Natural killer cell (primary cell): ENCODE measurements around the gene FRY. TPM values are rescaled to one million over a fixed set of nuclear protein-coding genes. Genes with fewer than 3 reads are reported as not detected.

Experiments
- ATAC-seq, 3 donors: fragments of 150-1000 bp in 2 of 3; fragments of 200-7000 bp in 1 of 3; cut with Tn5 transposase; 1 replicate in 1 of 3; 2 replicates in 2 of 3; pipeline ENCODE4 v1.10.0; 2021; ENCODE audit warnings: mild to moderate bottlenecking in 2 of 3, moderate library complexity in 2 of 3
- DNase-seq, 2 donors: peaks; one replicate each; pipeline versions ENCODE4 v3.0.0 to v3.0.0-alpha.2; 2013 to 2021; ENCODE audit warnings: mixed read lengths in 1 of 2
- H3K27ac ChIP-seq: one replicate; pipeline ENCODE4 v1.5.1; 2013; ENCODE audit warnings: mild to moderate bottlenecking, low read length
- H3K27me3 ChIP-seq: one replicate; pipeline ENCODE4 v1.6.1; 2013; ENCODE audit warnings: low read length; ENCODE audit not compliant: control insufficient read depth, insufficient read depth
- H3K36me3 ChIP-seq: one replicate; pipeline ENCODE4 v1.6.1; 2013; ENCODE audit warnings: low read length; ENCODE audit not compliant: control insufficient read depth, insufficient read depth
- H3K4me1 ChIP-seq: one replicate; pipeline ENCODE4 v1.6.1; 2013; ENCODE audit warnings: low read length; ENCODE audit not compliant: control insufficient read depth, insufficient read depth
- H3K4me3 ChIP-seq: one replicate; pipeline ENCODE4 v1.5.1; 2013; ENCODE audit warnings: low read length
- H3K9me3 ChIP-seq: one replicate; pipeline ENCODE4 v1.6.1; 2013; ENCODE audit warnings: low read length; ENCODE audit not compliant: control insufficient read depth, insufficient read depth
- H3K27ac Mint-ChIP-seq, 2 donors: one replicate each; pipeline ENCODE4 v1.8.0; 2022; ENCODE audit warnings: mild to moderate bottlenecking in 2 of 2, mixed read lengths in 2 of 2, moderate library complexity in 1 of 2
- H3K27me3 Mint-ChIP-seq, 2 donors: one replicate each; pipeline ENCODE4 v1.8.0; 2022; ENCODE audit warnings: low read depth in 2 of 2, mixed read lengths in 2 of 2
- H3K36me3 Mint-ChIP-seq: one replicate; pipeline ENCODE4 v1.8.0; 2022; ENCODE audit warnings: mixed read lengths
- H3K4me1 Mint-ChIP-seq, 2 donors: one replicate each; pipeline ENCODE4 v1.8.0; 2022; ENCODE audit warnings: mixed read lengths in 2 of 2
- H3K4me3 Mint-ChIP-seq: one replicate; pipeline ENCODE4 v1.8.0; 2022; ENCODE audit warnings: mild to moderate bottlenecking, moderate library complexity, mixed read lengths
- H3K9me3 Mint-ChIP-seq, 2 donors: one replicate each; pipeline ENCODE4 v1.8.0; 2022; ENCODE audit warnings: mixed read lengths in 2 of 2
- WGBS: methylation state at CpG from one replicate; pipeline ENCODE4 v1.1.7; 2013; ENCODE audit warnings: missing lambda C conversion rate; ENCODE audit not compliant: insufficient coverage; 5-methylcytosine and 5-hydroxymethylcytosine counted together
- intact Hi-C: fragments of 100-400 bp; cut with micrococcal nuclease; formaldehyde crosslinking; loops from one replicate; pipeline ENCODE4 v1.14.2; 2022
- total RNA-seq, 4 donors: library from RNA; stranded (reverse); fragments of 120-200 nt in 1 of 4; gene quantifications; one replicate each; pipeline versions ENCODE4 v1.2.3 to v1.2.4, GENCODE V29; 2013 to 2022
- TF ChIP-seq, protein P1 (sequence below): fragments of 200-600 bp; IDR thresholded peaks from one replicate; pipeline ENCODE4 v1.8.0; 2022; ENCODE audit warnings: antibody characterized with exemption

FRY gene
- total RNA-seq, 3 donors from 2014 or later (not counting 1 experiment from before 2014, with no cell fraction given): 25.1 to 52.1 (median 27.4) TPM

DNA sequence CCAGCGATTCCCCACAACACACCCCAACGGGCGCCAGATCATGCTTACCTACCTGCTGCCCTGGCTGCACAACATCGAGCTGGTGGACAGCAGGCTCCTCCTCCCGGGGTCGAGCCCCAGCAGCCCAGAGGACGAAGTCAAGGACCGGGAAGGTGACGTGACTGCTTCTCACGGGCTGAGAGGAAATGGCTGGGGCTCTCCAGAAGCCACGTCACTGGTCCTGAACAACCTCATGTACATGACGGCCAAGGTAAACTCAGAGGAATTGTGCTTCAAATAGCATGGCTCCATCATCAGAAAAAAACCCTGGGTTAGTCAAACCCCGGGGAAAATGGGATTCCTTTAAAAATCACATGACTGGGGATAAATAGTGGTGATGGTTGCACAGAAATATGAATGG lies 177.3 kb downstream of the FRY start:
- peaks cover 5% of the 10 kb centered on the region for H3K36me3 ChIP-seq
- TF ChIP-seq, protein P1, sequence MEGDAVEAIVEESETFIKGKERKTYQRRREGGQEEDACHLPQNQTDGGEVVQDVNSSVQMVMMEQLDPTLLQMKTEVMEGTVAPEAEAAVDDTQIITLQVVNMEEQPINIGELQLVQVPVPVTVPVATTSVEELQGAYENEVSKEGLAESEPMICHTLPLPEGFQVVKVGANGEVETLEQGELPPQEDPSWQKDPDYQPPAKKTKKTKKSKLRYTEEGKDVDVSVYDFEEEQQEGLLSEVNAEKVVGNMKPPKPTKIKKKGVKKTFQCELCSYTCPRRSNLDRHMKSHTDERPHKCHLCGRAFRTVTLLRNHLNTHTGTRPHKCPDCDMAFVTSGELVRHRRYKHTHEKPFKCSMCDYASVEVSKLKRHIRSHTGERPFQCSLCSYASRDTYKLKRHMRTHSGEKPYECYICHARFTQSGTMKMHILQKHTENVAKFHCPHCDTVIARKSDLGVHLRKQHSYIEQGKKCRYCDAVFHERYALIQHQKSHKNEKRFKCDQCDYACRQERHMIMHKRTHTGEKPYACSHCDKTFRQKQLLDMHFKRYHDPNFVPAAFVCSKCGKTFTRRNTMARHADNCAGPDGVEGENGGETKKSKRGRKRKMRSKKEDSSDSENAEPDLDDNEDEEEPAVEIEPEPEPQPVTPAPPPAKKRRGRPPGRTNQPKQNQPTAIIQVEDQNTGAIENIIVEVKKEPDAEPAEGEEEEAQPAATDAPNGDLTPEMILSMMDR: no peak

DNA sequence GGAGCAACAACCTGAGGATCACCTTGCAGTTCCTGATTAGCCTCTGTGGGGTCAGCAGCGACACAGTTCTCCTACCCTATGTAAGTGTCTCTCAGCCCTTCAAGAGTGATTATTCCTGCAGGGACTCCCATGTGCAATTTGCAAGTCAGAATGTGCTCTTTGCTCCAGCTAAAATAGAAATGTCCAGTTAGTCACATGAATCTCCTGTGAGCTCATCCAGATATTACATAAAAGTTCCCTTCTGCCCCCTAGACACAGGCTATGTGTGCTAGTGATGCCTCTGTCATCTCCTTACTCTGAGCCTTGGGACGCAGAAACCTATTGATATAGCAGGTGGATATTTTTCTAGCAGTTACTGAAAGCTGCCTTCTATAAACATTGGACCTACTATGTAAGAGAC lies 178.1 kb downstream of the FRY start:
- peaks cover 5% of the 10 kb centered on the region for H3K36me3 ChIP-seq
- TF ChIP-seq, protein P1: no peak
- 95% methylated on average over 1 of the region's 2 CpGs for WGBS
- no peaks in the 10 kb centered on the region for H3K9me3 Mint-ChIP-seq
- no peak overlapping the region for H3K4me3 ChIP-seq
- no peaks in the 10 kb centered on the region for H3K27me3 Mint-ChIP-seq
- no peak overlapping the region for H3K4me3 Mint-ChIP-seq
- DNase-seq: no peak
- H3K4me1 Mint-ChIP-seq: no peaks in the 10 kb centered on the region
- no peaks in the 10 kb centered on the region for H3K4me1 ChIP-seq
- no peak overlapping the region for H3K27ac ChIP-seq
- no peak for ATAC-seq
- H3K27ac Mint-ChIP-seq: no peak overlapping the region
- H3K27me3 ChIP-seq: no peaks in the 10 kb centered on the region
- H3K9me3 ChIP-seq: no peaks in the 10 kb centered on the region
- H3K36me3 Mint-ChIP-seq: peaks cover 12% of the 10 kb centered on the region
- intact Hi-C loops: no loop called here

More for the DNA sequence above, 177.3 kb downstream of the FRY start:
- Mint-ChIP-seq H3K27me3 (no peaks in the 10 kb centered on the region), H3K27ac (no peak overlapping the region), H3K4me1 (no peaks in the 10 kb centered on the region), H3K9me3 (no peaks in the 10 kb centered on the region), H3K4me3 (no peak overlapping the region), H3K36me3 (peaks cover 12% of the 10 kb centered on the region)
- no peaks in the 10 kb centered on the region for H3K4me1 ChIP-seq
- 93% methylated on average over 13 of the region's 13 CpGs for WGBS
- DNase-seq (no peak), ATAC-seq (no peak)
- H3K4me3 ChIP-seq: no peak overlapping the region
- no peaks in the 10 kb centered on the region for H3K27me3 ChIP-seq
- intact Hi-C loops: no loop called here
- no peak overlapping the region for H3K27ac ChIP-seq
- H3K9me3 ChIP-seq: no peaks in the 10 kb centered on the region

DNA sequence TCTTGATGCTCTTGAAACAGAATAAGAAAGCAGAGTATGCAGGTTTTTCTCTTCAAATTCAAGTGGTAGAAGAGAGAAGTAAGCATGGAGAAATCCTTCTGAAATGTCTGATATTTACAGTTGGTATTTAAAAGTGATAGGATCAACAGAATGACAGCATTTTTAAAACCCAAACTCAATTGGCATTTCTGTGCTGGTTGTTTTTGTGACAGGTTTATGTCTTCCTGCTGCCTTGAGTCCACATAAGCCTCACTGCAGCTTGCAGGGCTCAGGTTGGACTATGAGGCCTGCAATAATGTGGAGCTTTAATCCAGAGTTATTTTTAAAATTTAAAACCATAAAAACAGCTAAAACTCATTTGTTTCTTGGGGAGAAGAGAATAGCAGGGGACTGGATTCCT lies 178.5 kb downstream of the FRY start:
- Mint-ChIP-seq H3K9me3 (no peaks in the 10 kb centered on the region), H3K27ac (no peak overlapping the region), H3K36me3 (peaks cover 12% of the 10 kb centered on the region), H3K27me3 (no peaks in the 10 kb centered on the region), H3K4me1 (no peaks in the 10 kb centered on the region), H3K4me3 (no peak overlapping the region)
- H3K27ac ChIP-seq: no peak overlapping the region
- intact Hi-C loops: no loop called here
- no peak overlapping the region for H3K4me3 ChIP-seq
- H3K27me3 ChIP-seq: no peaks in the 10 kb centered on the region
- TF ChIP-seq, protein P1: no peak
- peaks cover 5% of the 10 kb centered on the region for H3K36me3 ChIP-seq
- DNase-seq: no peak
- no peak for ATAC-seq
- H3K4me1 ChIP-seq: no peaks in the 10 kb centered on the region
- H3K9me3 ChIP-seq: no peaks in the 10 kb centered on the region

DNA sequence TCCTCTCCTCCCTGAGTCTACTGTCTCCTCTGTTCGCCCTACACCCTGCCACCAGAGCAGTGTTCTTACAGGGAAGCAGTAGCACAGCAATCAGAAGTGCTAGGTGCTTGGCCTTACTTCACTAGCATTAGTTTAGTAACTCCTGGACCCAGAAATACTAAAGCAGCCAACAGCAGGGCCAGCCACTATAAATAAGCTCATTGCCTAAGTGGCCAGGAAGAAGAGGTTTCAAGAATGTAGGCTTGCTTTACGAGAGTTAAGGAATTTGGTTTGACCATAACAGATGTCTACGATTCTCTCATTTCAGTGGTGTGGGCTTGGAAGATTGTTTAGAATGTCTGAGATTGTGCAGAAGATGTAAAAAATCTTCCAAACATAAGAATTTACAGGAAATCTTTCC lies 180.2 kb downstream of the FRY start:
- Mint-ChIP-seq H3K36me3 (peaks cover 12% of the 10 kb centered on the region), H3K4me1 (no peaks in the 10 kb centered on the region), H3K9me3 (no peaks in the 10 kb centered on the region), H3K27me3 (no peaks in the 10 kb centered on the region), H3K4me3 (no peak overlapping the region), H3K27ac (no peak overlapping the region)
- intact Hi-C loops: no loop called here
- TF ChIP-seq, protein P1: no peak
- H3K9me3 ChIP-seq: no peaks in the 10 kb centered on the region
- DNase-seq (no peak), ATAC-seq (no peak)
- H3K27ac ChIP-seq: no peak overlapping the region
- 90% methylated on average over 3 of the region's 3 CpGs for WGBS
- peaks cover 5% of the 10 kb centered on the region for H3K36me3 ChIP-seq
- no peaks in the 10 kb centered on the region for H3K4me1 ChIP-seq
- no peaks in the 10 kb centered on the region for H3K27me3 ChIP-seq
- no peak overlapping the region for H3K4me3 ChIP-seq
